ENCODE data around the gene ZBTB46. TPM values are rescaled to one million over a fixed set of nuclear protein-coding genes. Genes with fewer than 3 reads are reported as not detected.

ZBTB46 gene
- total RNA-seq, 1 experiment from 2014 or later: 9.5 TPM

- Histone ChIP-seq H3K36me3 (ENCODE audit: control insufficient read depth, insufficient read depth, low read length) (no peaks in the 10 kb centered on the region), H3K27me3 (replicated peaks; ENCODE audit: control insufficient read depth, insufficient read depth, low read length) (no peaks in the 10 kb centered on the region), H3K4me3 (ENCODE audit: low read depth, low read length) (no peak overlapping the region), H3K4me1 (no peaks in the 10 kb centered on the region), H3K9me3 (no peaks in the 10 kb centered on the region)
- POLR2A ChIA-PET: no interaction called here
- Mint-ChIP-seq H3K4me3 (ENCODE audit: unreplicated experiment) (no peak overlapping the region), H3K36me3 (ENCODE audit: insufficient read depth, unreplicated experiment) (no peaks in the 10 kb centered on the region), H3K27ac (ENCODE audit: unreplicated experiment) (no peak overlapping the region), H3K9me3 (ENCODE audit: unreplicated experiment) (no peaks in the 10 kb centered on the region), H3K4me1 (ENCODE audit: low read depth, unreplicated experiment) (no peaks in the 10 kb centered on the region), H3K27me3 (ENCODE audit: insufficient read depth, unreplicated experiment) (no peaks in the 10 kb centered on the region)
- CTCF ChIA-PET: interaction anchor here (0.7 kb wide), 1 partner anchor 12 kb away, joined by 3 read pairs; no protein-coding TSS in a partner anchor
- no TSS peak for BruUV-seq (replicated peaks)
- TF ChIP-seq, protein P1, sequence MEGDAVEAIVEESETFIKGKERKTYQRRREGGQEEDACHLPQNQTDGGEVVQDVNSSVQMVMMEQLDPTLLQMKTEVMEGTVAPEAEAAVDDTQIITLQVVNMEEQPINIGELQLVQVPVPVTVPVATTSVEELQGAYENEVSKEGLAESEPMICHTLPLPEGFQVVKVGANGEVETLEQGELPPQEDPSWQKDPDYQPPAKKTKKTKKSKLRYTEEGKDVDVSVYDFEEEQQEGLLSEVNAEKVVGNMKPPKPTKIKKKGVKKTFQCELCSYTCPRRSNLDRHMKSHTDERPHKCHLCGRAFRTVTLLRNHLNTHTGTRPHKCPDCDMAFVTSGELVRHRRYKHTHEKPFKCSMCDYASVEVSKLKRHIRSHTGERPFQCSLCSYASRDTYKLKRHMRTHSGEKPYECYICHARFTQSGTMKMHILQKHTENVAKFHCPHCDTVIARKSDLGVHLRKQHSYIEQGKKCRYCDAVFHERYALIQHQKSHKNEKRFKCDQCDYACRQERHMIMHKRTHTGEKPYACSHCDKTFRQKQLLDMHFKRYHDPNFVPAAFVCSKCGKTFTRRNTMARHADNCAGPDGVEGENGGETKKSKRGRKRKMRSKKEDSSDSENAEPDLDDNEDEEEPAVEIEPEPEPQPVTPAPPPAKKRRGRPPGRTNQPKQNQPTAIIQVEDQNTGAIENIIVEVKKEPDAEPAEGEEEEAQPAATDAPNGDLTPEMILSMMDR (IDR thresholded peaks at IDR 0.05; ENCODE audit: insufficient read depth in 1 of 2, low read depth in 1 of 2, low read length in 1 of 2, severe bottlenecking in 1 of 2, unreplicated experiment in 1 of 2): no peak
- no peak for DNase-seq
- intact Hi-C loops (cut with micrococcal nuclease; ENCODE audit: unreplicated experiment): no loop called here
Measured at GRCh38 chr20:63774306-63774705, 56.8 kb downstream of the ZBTB46 start.

- Histone ChIP-seq H3K4me3 (ENCODE audit: low read depth, low read length) (no peak overlapping the region), H3K27me3 (replicated peaks; ENCODE audit: control insufficient read depth, insufficient read depth, low read length) (no peaks in the 10 kb centered on the region), H3K4me1 (no peaks in the 10 kb centered on the region), H3K36me3 (ENCODE audit: control insufficient read depth, insufficient read depth, low read length) (no peaks in the 10 kb centered on the region), H3K9me3 (no peaks in the 10 kb centered on the region)
- ChIA-PET POLR2A (no interaction called here), CTCF (no interaction called here)
- no TSS peak for BruUV-seq (replicated peaks)
- TF ChIP-seq, protein P1 (IDR thresholded peaks at IDR 0.05; ENCODE audit: insufficient read depth in 1 of 2, low read depth in 1 of 2, low read length in 1 of 2, severe bottlenecking in 1 of 2, unreplicated experiment in 1 of 2): no peak
- Mint-ChIP-seq H3K27ac (ENCODE audit: unreplicated experiment) (no peak overlapping the region), H3K36me3 (ENCODE audit: insufficient read depth, unreplicated experiment) (no peaks in the 10 kb centered on the region), H3K4me1 (ENCODE audit: low read depth, unreplicated experiment) (no peaks in the 10 kb centered on the region), H3K9me3 (ENCODE audit: unreplicated experiment) (no peaks in the 10 kb centered on the region), H3K4me3 (ENCODE audit: unreplicated experiment) (no peak overlapping the region), H3K27me3 (ENCODE audit: insufficient read depth, unreplicated experiment) (no peaks in the 10 kb centered on the region)
- intact Hi-C loops (cut with micrococcal nuclease; ENCODE audit: unreplicated experiment): no loop called here
- DNase-seq: no peak
Measured at GRCh38 chr20:63773571-63774241, 57.4 kb downstream of the ZBTB46 start.

DNA sequence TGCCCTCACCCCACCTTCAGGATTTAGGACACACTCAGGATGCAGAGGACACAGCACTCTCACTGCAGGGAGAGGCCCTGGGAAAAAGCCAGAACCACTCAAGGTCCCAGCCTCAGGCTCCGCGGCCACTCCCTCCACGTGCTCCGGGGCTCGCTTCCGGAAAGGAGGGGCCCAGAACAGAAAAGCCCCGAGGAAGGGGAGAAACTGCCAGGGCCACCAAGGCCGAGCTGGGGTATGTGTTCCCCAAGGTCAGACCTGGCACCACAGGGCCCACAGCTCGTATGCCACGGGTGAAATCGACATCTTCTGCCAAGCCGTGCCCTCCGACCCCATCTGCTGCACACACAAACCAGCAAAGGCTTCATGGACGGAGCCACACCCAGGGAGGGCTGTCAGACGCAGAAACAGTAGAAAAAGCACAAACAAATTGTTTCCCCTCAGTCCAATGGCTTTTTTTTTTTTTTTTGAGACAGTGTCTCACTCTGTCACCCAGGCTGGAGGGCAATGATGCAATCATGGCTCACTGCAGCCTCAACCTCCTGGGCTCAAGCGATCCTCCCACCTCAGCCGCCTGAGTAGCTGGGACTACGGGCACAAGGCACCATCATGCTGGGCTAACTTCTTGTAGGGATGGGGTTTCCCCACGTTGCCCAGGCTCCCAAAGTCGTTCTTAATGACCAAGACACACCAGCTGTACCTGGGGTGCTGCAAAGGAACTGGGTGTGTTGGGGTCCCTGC, 58.1 kb downstream of the ZBTB46 start:
- ChIA-PET CTCF (no interaction called here), POLR2A (no interaction called here)
- Histone ChIP-seq H3K4me1 (no peaks in the 10 kb centered on the region), H3K9me3 (no peaks in the 10 kb centered on the region), H3K27me3 (replicated peaks; ENCODE audit: control insufficient read depth, insufficient read depth, low read length) (no peaks in the 10 kb centered on the region), H3K4me3 (ENCODE audit: low read depth, low read length) (no peak overlapping the region), H3K36me3 (ENCODE audit: control insufficient read depth, insufficient read depth, low read length) (no peaks in the 10 kb centered on the region)
- intact Hi-C loops (cut with micrococcal nuclease; ENCODE audit: unreplicated experiment): no loop called here
- no peaks in the 10 kb centered on the region for H3K27me3 Mint-ChIP-seq (ENCODE audit: insufficient read depth, unreplicated experiment)
- no peaks in the 10 kb centered on the region for H3K36me3 Mint-ChIP-seq (ENCODE audit: insufficient read depth, unreplicated experiment)
- H3K4me1 Mint-ChIP-seq (ENCODE audit: low read depth, unreplicated experiment): no peaks in the 10 kb centered on the region
- no TSS peak for BruUV-seq (replicated peaks)
- H3K4me3 Mint-ChIP-seq (ENCODE audit: unreplicated experiment): no peak overlapping the region
- no peak for DNase-seq
- TF ChIP-seq, protein P1 (IDR thresholded peaks at IDR 0.05; ENCODE audit: insufficient read depth in 1 of 2, low read depth in 1 of 2, low read length in 1 of 2, severe bottlenecking in 1 of 2, unreplicated experiment in 1 of 2): no peak
- H3K9me3 Mint-ChIP-seq (ENCODE audit: unreplicated experiment): no peaks in the 10 kb centered on the region
- no peak overlapping the region for H3K27ac Mint-ChIP-seq (ENCODE audit: unreplicated experiment)

All from Caco-2 (cell line).